Measurements from ENCODE around the gene VAV3. TPM values are rescaled to one million over a fixed set of nuclear protein-coding genes. Genes with fewer than 3 reads are reported as not detected.
"Not testable (repeated sequence)": the region's sequence is repeated elsewhere in the genome, so short reads cannot be mapped to it uniquely, and the experiment has no call there.

Gene VAV3
- 0.24 TPM for polyA plus RNA-seq (2013, experiment 1 of 2; ENCODE audit: insufficient read length)
- 0.14 TPM for polyA plus RNA-seq (2013, experiment 2 of 2; ENCODE audit: insufficient read length)

- DNase-seq: peak; percentile 51
Measured at GRCh38 chr1:107965110-107965991, at the start of gene VAV3. VAV3 (minus strand) TSS chr1:107965180; CDS start chr1:107964869, 311 bp downstream.

- no peak for DNase-seq
Measured at GRCh38 chr1:108012553-108012952, 47.6 kb upstream of the VAV3 start.

- no peak for DNase-seq
Measured at GRCh38 chr1:108011295-108011694, 46.3 kb upstream of the VAV3 start.

GRCh38 chr1:108010581-108010980 is 45.6 kb upstream of the VAV3 start:
- DNase-seq: no peak

- DNase-seq: peak; percentile 78
Measured at GRCh38 chr1:108009603-108010195, 44.7 kb upstream of the VAV3 start.

- no peak for DNase-seq
Measured at GRCh38 chr1:108007531-108007930, 42.6 kb upstream of the VAV3 start.

GRCh38 chr1:108007070-108007469 is 42.1 kb upstream of the VAV3 start:
- DNase-seq: no peak

- not testable (repeated sequence) for DNase-seq
Measured at GRCh38 chr1:108004919-108005318, 39.9 kb upstream of the VAV3 start.

GRCh38 chr1:108000620-108001111 is 35.7 kb upstream of the VAV3 start:
- DNase-seq: peak; percentile 86

GRCh38 chr1:108000184-108000583 is 35.2 kb upstream of the VAV3 start:
- DNase-seq: no peak

- DNase-seq: no peak
Measured at GRCh38 chr1:107997866-107998265, 32.9 kb upstream of the VAV3 start.

- DNase-seq: no peak
Measured at GRCh38 chr1:107993920-107994319, 28.9 kb upstream of the VAV3 start.

GRCh38 chr1:107992347-107992746 is 27.4 kb upstream of the VAV3 start:
- no peak for DNase-seq

GRCh38 chr1:107991371-107992066 is 26.5 kb upstream of the VAV3 start:
- peak; percentile 64 for DNase-seq

- no peak for DNase-seq
Measured at GRCh38 chr1:107990606-107991005, 25.6 kb upstream of the VAV3 start.

- DNase-seq: no peak
Measured at GRCh38 chr1:107981277-107981676, 16.3 kb upstream of the VAV3 start.

GRCh38 chr1:107979926-107980325 is 14.9 kb upstream of the VAV3 start:
- no peak for DNase-seq

- no peak for DNase-seq
Measured at GRCh38 chr1:107979088-107979487, 14.1 kb upstream of the VAV3 start.

GRCh38 chr1:107976836-107977235 is 11.9 kb upstream of the VAV3 start:
- peak; percentile 87 for DNase-seq

GRCh38 chr1:107976431-107976830 is 11.5 kb upstream of the VAV3 start:
- DNase-seq: no peak

- no peak for DNase-seq
Measured at GRCh38 chr1:107975851-107976250, 10.9 kb upstream of the VAV3 start.

GRCh38 chr1:107974090-107974489 is 9.1 kb upstream of the VAV3 start:
- DNase-seq: no peak

Measured in fibroblast of skin of abdomen (primary cell).